HG03342 (cell line): ENCODE results near the gene FLNB.

ENCODE experiments used
- ATAC-seq: cut with Tn5 transposase; IDR thresholded peaks from one replicate; pipeline ENCODE4 v1.9.1; 2021; ENCODE audit warnings: mild to moderate bottlenecking, moderate library complexity; ENCODE audit not compliant: unreplicated experiment

FLNB gene, protein sequence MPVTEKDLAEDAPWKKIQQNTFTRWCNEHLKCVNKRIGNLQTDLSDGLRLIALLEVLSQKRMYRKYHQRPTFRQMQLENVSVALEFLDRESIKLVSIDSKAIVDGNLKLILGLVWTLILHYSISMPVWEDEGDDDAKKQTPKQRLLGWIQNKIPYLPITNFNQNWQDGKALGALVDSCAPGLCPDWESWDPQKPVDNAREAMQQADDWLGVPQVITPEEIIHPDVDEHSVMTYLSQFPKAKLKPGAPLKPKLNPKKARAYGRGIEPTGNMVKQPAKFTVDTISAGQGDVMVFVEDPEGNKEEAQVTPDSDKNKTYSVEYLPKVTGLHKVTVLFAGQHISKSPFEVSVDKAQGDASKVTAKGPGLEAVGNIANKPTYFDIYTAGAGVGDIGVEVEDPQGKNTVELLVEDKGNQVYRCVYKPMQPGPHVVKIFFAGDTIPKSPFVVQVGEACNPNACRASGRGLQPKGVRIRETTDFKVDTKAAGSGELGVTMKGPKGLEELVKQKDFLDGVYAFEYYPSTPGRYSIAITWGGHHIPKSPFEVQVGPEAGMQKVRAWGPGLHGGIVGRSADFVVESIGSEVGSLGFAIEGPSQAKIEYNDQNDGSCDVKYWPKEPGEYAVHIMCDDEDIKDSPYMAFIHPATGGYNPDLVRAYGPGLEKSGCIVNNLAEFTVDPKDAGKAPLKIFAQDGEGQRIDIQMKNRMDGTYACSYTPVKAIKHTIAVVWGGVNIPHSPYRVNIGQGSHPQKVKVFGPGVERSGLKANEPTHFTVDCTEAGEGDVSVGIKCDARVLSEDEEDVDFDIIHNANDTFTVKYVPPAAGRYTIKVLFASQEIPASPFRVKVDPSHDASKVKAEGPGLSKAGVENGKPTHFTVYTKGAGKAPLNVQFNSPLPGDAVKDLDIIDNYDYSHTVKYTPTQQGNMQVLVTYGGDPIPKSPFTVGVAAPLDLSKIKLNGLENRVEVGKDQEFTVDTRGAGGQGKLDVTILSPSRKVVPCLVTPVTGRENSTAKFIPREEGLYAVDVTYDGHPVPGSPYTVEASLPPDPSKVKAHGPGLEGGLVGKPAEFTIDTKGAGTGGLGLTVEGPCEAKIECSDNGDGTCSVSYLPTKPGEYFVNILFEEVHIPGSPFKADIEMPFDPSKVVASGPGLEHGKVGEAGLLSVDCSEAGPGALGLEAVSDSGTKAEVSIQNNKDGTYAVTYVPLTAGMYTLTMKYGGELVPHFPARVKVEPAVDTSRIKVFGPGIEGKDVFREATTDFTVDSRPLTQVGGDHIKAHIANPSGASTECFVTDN (N-terminal part only)

DNA sequence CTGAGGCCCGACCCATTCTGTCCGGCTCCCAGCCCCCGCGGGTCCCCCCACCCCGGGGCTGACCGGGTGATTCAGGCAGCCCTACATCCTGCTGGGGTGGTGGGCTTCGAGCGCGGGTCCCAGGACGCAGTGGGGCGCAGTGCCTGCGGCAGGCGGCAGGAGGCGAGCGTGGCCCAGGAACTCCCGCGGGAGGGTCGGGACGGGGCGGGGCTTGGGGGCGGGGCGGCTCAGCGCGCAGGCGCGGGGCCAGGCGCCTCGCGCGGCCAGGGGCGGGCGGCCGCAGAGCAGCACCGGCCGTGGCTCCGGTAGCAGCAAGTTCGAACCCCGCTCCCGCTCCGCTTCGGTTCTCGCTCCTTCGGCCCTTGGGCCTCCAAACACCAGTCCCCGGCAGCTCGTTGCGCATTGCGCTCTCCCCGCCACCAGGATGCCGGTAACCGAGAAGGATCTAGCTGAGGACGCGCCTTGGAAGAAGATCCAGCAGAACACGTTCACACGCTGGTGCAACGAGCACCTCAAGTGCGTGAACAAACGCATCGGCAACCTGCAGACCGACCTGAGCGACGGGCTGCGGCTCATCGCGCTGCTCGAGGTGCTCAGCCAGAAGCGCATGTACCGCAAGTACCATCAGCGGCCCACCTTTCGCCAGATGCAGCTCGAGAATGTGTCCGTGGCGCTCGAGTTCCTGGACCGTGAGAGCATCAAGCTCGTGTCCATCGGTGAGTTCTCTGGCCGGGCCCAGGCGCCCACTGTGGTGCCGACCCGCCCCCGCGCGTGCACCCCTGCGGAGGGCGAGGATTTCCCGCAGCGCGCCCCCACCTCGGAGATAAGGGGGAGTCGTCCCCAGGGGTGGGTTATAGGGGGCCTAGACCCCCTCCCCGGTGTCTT lies at the start of gene FLNB:
Gene FLNB, plus strand, starts transcription at position 282 of the 885 bp plus-strand sequence. Its CDS starts 143 bp downstream, at position 425.
- ATAC-seq = peak; percentile 62

DNA sequence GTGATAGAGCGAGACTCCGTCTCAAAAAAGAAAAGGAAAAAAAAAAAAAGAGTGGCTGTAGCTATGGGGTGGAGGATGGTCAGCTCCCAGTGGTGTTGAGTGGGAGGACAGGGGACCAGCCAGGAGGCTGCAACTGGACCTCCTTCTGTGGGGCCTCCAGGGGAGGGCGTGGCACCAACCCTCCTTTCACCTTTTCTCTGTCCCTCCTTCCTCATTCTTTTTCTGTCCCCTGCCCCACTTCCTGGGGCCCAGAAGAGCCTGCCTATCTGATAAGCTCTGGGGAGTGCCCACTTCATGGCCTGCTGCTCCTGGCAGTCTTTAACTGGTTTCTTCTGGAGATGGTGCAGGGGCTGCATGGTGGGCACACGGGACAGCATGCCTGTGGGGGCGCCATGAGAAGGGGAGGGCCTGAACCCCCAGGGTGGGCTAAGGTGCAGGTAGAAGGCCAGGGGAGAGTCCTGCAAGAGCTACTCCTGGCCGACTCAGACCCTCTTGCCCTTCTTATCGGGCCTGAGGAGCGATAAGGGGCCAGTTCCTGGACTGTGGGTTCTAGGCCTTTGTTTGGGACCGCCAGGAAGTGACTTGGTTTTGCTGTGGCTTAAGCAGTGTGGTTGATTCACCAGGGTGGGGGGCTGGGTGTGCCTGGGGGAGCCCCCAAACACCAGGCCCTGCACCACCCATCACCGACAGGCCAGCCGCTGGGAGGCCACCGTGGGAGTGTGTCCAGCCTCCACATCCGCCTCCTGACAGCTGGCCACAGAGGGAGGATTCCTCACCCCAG lies 49.4 kb upstream of the FLNB start:
- no peak for ATAC-seq

DNA sequence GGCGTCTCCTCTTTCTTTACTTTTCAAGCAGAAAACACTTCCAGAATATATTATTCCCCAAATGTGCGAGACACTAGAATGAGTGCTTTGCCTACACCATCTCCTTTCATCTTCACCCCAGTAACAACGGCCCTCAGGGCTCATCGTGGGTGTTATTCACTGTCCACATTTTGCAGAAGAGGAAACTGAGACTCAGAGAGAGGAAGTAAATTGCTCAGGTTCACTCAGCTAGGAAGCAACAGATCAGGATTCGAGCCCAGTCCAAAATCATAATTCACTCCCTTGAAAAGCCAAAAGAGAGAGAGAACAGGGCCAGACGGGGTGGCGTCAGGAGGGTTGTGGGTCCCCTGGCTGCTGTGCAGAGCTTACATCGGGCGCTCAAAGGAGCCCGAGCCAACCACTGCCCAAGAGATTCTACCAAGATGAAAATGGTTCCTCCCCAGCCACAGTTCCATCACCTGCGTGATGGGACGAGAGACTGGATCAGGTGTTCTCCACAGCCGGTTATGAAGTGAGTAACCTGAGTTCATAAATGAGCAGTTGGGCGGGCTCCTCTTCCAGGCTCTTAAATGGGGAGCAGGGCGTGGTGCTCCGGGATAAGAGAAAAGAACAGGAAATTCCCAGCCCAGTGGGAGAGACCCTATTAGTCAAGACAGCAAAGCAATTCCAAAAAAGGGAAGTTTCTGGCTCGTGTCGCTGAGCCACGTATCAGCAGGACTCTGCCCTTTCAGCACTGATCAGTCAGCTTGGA lies 48.6 kb upstream of the FLNB start:
- no peak for ATAC-seq

DNA sequence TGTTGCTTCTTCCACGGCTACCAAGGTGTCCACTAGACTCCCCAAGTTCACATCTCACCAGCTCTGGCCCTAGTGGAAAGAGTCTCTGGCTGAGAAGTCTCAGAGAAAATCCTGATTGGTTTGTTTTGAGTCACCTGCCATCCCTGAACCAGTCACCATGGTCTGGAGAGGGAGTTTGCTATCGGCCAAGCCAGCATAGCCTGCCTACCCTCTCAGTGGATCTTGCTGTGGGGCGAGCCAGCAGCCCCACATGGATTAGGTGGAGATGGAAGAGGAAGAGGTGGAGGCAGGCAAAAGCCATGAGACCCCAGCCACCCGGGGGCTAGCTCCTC lies 48.1 kb upstream of the FLNB start:
- no peak for ATAC-seq

DNA sequence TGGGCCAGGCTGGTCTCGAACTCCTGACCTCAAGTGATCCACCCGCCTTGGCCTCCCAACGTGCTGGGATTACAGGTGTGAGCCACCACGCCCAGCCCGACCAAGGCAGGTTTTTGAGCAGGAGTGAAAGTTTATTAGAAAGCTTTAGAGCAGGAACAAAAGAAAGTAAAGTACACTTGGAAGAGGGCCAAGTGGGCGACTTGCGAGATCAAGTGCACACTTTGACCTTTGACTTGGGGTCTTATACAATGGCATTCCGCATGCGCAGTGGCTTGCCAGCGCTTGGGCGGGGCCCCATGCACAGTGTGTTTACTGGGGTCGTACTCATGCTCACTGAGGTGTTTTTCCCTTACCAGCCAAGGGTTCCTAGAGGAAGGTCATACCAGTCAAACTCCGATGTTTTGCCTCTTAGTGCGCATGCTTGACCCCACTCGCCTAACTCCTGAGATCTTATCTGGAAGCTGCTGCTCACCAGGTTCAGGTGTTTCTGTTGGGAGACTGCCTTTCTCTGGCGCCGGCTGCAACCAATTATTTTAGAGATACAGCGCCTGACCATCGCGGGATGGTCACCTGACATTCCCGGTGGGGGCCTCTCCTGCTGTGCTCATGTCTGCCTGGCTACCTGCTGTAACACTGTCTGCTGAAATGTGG lies 46.9 kb upstream of the FLNB start:
- ATAC-seq = no peak

DNA sequence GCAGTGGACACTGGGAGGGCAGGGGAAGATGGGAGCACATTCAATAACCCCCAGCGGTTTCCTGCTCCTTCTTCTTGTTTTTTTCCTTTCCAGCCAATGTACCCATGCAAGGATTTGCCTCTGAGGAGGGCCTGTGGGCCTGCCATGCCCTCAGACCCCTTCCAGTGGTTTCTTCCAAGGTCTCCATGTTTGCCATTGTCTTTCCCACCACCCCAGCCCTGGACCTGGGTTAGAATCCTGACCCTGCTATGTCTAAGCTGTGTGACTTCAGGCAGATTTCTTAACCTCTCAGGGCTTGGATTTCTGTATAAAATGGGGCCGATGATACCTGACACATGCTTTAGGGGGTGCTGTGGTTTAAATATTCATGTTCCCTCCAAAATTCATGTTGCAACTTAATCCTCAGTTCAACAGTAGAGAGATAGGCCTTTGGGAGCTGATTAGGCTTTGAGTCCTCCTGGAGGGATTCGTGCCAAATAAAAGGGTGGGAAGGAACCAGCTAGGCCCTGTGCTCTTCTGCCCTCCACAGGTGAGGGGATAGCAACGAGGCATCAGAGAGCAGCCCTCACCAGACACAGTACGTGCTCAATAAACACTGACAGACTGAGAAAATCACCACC lies 46.3 kb upstream of the FLNB start:
- ATAC-seq = no peak

DNA sequence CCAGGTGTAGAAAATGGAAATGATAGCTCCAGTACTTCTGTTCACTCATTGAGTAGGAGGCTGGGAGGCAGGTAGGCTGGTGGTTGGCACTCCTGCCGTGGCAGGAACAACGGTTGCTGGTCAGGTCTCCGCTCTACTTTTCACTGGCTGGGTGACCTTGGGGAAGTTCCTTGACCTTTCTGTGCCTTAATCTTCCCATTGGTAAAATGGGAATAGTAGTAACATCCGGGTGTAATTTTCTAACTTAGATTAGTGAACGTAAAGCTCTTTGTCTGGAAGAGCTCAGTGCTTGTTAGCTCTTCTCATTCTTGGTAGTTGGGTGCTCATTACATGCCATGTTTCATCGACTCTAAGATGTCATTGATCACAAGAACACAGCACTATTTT lies 45.8 kb upstream of the FLNB start:
- ATAC-seq = no peak

DNA sequence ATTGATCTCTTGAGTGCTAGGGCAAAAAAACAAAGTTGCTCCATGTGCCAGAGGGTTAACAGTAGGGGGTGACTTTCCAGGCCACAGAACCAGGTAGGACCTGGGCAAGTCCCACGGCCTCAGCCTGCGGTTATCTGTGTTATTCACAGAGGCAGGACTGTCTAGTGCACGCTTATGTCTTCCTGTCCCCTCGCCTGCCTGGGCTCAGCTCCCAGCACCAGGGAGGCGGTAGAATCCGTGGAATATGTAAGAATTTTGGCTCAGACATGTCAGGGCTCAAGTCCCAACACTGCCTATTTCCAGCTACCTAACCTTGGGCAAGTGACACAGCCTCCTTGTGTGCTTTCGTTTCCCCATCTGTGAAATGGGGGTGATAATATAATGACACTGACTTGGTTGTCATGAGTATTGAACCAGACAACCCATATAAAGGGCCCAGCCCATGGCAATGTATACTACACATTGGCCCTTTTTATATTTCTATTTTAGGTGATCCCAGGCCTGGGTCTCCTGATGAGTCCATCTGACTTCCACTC lies 44.3 kb upstream of the FLNB start:
- ATAC-seq = no peak

DNA sequence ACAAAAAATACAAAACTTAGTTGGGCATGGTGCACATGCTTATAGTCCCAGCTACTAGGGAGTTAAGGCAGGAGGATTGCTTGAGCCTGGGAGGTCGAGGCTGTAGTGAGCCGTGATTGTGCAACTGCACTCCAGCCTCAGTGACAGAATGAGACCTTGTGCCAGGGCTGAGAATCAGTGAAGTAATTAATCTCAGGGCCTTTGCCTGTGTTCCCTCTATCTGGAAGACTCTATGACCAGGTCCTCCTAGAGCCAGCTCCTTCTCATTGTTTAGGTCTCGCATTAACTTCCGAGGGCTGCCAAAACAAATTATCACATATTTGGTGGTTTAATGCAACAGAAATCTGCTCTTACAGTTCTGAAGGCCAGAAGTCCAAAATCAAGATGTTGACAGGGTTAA lies 41.4 kb upstream of the FLNB start:
- no peak for ATAC-seq

DNA sequence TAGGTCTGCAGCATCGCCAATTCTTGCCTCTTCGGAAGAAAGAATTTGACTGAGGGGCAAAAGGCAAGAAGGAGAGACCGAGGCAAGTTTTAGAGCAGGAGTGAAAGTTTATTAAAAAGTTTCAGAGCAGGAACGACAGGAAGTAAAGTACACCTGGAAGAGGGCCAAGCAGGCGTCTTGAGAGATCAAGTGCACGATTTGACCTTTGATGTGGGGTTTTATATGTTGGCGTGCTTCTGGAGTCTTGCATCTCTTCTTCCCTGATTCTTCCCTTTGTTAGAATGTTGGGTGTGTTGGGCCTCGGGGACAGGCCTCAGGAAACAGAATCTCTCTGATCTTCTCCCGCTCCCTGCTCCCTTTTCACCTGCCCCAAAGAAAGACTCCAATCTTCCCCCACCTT lies 40.6 kb upstream of the FLNB start:
- ATAC-seq = no peak

DNA sequence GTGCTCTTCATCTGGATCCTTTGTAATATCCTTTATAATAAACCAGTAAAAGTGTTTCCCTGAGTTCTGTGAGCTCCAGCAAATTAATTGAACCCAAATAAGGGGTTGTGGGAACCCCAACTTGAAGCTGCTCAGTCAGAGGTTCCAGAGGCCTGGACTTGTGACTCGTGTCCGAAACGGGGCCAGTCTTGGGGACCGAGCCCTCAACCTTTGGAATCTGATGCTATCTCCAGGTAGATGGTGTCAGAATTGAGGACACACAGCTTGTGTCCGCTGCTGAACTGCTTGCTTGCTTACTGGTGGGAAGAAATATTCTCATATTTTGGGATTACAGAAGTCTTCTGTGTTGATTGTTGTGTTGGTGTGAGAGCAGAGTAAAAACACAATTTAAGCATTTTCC lies 39.7 kb upstream of the FLNB start:
- no peak for ATAC-seq

DNA sequence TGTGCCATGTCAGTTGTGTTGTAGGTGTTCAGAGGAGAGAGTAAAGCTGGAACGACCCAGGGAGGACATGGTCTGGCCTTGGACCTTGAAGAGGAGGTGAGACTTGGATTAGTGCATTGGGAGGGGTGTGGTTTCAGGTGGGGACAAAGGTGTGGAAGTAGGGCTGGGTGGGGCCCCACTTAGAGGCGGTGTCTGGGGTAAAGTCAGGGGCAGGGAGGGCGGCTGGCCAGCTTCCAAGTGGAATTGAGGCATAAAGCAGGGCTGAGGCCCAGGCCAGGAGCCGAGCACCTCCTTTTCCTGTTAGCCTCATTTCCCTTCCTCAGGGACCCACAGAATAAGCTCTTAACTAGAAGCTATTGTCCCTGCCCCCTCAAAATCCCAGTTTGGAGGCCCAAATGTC lies 36.2 kb upstream of the FLNB start:
- ATAC-seq = no peak

DNA sequence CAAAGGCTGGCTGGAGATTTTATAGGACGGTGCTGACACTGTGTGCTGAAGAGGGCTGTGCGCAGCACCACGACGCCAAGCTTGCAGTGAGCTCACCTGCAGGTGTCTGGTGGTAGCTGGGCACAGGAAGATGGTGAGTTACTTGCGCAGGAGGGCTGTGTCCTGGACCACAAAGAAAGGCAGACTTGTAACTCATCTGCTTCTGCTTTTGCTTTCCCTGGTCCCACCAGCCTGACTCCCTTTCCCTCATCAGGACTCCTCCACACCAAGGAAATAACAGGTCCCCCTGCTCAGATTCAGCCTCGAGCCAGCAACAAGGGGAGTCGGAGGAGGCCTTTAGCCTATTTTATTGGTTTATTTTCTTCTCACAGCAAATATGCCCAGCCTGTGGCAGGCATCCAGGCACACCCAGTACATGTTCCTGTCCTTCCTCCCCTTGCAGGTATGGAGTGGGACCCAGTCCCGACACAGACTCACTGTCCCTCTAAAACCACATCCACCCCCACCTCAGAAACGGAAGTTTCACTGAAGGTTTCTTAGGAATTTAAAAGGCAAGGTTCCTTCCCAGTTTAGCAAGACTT lies 35.6 kb upstream of the FLNB start:
- ATAC-seq = no peak

DNA sequence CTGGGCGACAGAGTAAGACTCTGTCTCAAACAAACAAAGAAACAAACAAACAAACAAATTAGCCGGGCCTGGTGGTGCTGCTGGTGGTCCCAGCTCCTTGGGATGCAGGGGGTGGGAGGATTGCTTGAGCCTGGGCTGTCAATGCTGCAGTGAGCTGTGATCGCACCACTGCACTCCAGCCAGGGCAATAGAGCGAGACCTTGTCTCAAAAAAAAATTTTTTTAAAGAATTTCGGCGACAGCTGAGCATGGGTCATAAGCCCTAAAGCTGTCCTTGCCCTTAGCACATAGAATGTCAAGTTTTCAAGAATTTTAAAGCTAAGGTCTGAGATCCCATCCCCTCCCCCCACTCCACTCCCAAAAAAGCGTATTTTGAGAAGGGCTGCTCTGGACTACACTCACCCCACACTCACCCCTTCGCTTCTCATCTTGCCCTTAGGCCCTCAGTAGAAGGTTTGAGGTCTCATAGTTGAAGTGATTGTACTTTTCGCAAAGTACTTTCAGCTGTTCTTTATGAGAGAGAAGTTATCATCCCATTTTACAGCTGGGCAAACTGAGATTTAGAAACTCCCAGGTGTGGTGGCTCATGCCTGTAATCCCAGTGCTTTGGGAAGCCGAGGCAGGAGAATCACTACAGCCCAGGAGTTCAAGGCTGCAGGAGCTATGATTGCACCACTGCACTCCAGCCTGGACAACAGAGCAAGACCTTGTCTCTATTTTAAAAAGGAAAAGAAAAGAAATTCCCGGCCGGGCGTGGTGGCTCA lies 34.3 kb upstream of the FLNB start:
- no peak for ATAC-seq

DNA sequence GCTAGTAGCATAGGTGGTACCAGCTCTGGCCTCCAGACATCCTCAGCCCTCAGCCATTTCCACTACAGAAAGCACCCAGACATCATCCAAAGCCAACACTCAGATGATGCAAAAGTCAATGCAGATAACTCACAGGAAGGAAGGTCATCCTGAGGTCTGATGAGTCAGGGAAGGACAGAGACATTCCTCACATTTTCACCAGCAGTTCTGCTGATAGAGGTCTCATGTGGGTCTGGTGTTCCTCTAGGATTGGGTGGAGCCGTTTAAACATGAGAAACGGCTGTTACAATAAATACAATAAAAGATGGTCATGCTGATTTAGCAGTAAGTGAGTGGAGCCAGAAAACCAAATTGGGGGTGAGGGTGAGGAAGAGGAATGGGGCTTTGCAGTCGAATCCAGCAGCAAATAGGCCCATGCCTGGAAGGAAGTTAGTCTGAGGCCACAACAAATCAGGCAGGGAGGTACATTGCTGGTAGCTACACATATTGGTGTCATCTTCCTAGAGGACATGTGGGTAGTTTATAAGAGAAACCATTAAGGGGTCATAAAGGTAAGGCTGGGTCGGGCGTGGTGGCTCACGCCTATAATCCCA lies 33.3 kb upstream of the FLNB start:
- no peak for ATAC-seq

DNA sequence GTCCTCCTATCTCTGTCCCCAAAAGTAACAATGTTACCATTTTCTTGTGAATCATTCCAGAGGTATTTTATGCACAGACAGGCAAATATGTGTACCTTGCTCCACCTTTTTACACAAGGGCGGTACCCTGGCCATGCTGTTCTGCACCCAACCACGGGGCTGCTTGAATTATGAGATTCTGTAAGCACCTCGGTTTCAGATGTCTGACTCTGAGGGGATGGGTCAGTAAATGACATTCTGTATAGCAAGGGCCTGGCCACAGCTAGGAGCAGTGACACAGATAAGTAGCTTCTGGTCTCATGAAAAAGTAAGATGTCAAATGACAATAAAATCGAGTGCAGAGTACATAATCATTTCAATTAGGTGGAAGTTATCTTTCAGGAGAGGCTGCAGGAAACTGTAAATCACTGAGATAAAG lies 30.4 kb upstream of the FLNB start:
- no peak for ATAC-seq
